ENCODE results near the gene SLC15A4.
A peak's percentile ranks its signal among the peaks of the same experiment; 100 is the strongest.
"Not testable (repeated sequence)": the region's sequence is repeated elsewhere in the genome, so short reads cannot be mapped to it uniquely, and the experiment has no call there.

Gene SLC15A4

DNA sequence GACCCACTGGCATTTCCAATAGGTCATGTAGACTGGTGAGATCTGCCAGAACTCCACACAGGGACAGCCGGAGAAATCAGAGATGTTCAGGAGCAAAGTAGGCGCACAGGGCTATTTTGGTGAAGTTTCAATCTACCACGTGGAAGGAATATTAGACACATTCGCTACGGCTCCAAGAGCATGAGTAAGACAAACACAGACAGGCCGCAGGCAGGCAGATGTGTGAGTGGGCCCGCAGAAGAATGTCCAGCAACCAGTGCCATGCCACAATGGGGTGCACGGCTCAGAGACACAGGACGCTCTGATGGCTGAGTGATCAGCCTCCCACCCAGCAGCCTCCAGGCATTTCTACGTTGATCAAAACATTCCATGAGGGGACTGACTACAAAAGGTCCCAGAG, 10.4 kb downstream of the SLC15A4 start:
- no peak for DNase-seq

DNA sequence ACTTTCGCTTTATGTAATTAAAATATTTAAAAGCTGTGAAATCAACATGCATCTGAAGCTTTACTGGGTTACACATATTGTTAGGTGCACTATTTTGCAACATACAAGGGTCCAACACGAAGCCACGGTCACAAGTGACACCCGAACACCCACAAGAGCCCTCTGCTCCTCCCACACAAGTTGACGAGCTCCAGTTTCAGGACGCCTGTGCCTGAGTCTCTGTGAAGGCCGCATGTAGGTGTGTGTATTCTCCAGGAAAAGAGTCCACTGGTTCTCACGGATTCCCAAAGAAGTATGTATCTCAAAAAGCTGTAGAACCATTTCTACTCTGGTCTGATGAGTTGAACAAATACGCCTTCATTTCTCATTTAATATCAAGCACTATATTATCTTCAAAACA, 12.0 kb downstream of the SLC15A4 start:
- no peak for DNase-seq

DNA sequence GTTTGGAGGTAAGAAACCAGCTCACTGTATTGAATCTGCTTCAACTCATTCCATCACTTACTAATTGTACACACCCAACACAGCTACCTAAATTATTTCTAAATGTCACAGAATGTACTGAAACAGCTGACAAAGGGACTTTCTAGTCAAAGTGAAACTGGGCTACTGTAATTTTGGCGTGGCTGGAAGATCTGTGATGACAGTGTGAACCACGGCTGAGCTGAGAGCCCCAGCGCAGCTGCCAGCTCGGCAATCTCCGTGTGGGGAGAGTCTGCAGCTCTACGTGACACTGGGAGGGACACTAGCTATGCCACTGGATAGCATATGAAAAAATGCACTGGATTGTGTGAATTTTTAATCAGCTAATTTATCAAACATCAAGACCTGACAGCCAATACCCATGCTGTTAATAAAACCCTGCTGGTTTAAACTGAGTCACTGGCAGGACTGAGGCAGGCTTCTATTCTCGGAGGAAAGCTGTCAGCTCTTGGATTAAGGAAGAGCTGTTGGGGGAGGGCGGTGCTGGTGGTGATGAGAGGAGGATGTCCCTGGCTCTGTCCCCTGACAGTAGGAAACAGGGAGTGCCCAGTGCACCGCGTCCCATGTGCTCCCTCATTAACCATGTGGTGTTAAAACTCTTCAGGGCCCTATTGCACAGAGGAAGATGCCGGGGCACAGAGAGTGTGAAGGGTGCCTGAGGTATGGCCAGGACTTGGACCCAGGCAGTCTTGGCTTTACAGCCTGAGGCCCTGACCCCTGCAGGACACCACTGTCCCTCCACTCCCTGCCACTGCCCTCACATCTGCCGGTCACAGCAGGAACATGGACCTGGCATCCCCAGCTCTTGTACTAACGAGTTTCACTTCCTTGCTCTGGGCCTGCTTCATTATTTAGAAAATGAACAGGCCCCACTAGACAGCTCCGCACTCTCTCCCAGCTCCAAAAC, 13.3 kb downstream of the SLC15A4 start:
- DNase-seq: peak; percentile 39

DNA sequence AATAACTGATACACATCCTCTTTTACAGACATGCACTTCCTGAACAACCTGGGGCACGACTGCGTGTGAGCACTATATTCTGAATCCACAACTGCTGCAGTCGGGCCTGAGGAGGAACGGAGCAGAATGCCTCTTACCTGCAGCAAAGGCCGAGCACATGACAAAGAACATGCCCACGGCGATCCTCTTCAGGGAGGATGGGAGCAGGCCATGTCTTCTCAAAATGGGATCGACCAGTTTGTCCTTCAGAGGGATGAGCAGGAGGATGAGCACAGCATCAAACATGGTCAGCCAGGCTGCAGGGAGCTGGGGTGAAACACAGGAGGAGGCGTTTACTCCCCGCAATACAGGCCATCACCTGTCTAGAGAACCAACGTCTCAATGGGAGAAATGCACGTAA, 15.1 kb downstream of the SLC15A4 start:
- DNase-seq: no peak

DNA sequence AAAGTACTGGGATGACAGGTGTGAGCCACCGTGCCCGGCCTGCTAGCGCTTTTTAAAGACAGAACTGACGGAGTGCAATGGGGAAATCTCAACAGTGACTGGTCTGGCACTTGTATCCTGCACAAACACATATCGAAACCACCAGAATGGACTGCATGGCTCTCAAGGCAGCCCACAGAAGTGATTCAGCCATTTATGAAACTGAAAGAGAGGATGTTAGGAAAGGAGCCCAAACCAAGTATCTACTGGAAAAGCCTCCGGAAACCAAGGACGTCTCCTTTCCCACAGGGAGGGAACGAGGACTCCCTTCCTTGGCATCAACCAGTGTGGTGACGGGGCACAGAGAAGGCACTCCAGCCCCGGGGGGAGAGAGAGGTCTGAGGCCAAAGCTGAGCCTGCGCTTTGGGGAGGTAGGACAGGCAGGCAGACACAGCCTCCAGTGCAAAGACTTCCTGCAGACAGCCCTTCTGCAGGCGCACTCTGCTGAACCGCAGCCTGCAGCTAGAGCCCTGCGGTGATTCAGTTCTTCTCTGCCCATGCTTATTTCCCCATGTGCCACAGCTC, 16.5 kb downstream of the SLC15A4 start:
- DNase-seq: no peak

DNA sequence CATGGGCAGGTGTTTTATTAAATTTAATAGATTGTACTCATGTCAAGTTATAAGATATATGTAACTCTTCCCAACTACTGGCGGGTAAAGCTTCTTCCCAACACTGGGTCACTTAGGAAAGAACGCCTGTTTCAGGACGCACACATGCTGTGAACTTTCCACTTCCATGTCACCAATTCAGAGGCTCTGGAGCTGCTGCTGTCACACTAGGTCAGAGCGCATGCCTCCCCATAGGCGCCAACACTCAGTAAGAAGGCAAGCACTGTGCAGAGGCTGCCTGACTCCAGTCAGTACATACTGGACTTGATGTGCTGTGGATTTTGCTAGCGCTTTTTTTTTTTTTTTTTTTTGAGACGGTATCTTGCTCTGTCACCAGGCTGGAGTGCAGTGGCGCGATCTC, 17.2 kb downstream of the SLC15A4 start:
- DNase-seq: no peak

DNA sequence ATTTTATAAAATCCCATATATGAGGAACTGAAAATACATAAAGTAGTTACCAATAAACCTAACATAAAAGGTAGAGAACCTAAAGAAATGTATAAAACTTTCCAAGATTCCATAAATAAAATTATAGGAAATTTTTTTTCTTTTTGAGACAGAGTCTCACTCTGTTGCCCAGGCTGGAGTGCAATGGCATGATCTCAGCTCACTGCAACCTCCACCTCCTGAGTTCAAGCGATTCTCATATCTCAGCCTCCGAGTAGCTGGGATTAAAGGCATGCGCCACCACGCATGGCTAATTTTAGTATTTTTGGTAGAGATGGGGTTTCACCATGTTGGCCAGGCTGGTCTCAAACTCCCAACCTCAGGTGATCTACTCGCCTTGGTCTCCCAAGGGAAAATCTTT, 18.4 kb downstream of the SLC15A4 start:
- not testable (repeated sequence) for DNase-seq

DNA sequence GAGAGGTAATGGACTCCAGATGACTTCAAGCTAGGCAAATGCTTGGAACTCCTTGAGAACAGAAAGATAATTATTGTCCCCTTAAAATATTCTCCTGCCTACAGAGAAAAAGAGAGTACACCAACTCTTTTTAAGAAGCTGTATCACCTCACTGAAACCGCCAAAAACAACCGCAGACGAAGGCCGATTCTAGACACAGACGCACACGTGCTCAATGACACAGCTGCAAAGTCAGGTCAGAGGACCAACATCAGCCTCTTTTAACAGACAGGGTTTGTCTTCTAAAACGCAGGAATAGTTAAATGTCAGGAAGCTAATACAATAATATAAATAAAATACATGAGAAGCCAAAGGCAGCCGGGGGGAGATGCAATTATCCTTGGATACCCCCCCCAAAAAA, 19.0 kb downstream of the SLC15A4 start:
- DNase-seq: no peak

DNA sequence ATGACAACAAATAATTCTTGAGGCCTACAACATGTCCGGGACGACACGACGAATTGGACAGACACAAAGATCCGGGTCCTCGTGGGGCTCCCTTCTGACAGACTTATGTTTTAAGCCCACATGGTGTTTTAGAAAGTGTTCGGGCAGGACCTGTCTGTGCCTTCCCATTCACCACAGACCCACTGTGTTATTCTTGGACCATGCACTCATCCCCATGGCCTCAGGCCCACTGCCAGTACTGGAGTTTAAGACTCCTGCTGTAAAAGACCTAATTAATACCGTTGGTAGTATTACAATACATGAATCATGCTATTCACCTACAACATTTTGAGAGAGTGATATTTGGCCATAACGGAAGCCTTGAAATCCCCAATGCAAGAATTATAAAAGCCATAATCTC, 20.0 kb downstream of the SLC15A4 start:
- no peak for DNase-seq

DNA sequence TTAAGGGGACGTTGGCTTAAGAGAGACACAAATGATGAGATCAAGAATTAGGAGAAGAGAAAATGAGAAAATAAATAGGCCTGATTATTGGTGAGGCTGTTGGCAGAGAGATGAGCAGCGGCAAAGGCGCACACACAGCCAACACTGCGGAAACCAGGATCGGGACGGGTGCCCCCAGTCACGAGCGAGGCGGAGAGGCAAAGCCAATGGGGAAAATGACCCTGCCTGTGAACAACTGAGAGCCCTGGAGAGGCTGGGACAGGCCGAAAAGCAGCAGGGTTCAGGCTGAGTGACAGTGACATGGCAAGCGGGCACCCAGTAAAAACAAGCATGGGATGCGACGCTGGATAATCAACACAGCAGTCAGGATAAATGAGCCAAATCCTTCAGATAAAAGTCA, 21.0 kb downstream of the SLC15A4 start:
- DNase-seq: no peak

DNA sequence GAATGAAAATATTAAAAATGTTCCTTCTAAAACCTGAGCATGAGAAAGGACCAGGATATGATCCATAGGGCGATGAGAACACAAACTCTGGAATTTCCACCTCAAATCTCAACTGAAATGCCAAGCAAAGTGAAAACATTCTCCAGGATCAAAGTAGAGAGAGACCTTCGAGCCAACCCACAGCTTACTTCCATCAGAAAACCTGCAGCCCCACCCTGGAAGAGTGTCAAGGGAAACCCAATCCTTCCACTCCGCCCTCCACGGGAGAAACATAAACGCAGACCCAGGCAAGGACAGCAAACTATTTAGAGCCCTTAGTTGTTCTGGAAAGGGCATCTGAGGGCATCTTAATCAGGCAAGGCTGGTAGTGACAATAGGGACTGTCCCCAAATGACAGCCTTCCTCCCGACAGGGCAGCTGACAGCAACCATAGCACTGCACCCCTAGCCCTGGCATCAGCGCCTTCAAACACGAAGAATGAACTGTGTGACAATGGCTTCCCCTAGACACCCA, 21.8 kb downstream of the SLC15A4 start:
- no peak for DNase-seq

DNA sequence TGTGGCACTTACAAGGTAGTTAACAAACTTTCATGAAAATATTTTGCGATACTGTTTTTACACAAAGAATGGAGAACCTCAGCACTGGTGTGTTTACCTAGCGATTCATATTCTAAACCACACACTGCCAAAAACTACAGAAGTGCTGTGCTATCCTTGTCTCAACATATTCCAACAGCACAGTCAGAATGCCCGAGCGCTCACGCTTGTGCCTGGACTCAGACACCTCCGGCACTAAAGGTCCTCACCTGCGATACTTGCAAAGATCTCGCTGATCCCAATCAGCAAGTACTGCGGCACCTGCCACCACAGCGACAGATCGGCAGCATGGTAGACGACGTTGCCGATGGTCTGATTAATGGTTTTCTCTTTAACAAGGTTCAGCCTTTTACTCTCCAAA, 23.2 kb downstream of the SLC15A4 start:
- no peak for DNase-seq

DNA sequence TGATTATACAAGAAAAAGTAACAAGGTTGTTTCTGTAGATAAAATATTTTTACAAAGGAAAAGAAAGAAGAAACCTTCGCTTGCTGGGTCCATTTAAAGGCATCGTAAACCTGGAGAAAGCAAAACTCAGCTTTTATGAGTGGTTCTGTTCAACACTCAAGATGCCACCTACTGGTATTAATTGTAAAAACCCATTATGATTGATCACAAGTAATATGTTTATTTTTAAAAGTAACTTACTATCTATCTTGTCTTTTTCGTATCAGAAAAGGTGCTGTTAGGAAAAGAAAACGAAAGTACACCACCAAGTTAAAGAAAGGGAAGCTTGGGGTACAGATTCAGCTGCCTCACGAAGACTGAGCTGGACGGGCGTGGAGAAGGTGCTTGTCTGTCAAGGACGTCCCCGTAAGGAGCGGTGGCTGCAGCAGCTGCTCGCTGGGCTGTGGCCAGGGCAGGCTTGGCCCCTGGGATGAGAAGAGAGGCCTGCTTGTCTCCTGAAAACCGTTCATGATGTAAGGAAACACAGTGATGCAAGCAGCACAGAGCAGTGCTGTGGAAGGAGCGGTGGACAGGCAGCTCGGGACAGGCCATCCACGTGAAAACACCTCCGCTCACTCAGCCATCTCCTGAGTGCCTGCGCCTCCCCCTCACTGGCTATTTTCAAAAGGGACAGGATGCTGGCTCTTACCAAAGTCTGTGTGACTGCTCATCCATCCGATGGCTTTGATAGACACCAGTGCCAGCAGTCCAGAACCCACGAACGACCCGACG, 25.0 kb downstream of the SLC15A4 start:
- no peak for DNase-seq

DNA sequence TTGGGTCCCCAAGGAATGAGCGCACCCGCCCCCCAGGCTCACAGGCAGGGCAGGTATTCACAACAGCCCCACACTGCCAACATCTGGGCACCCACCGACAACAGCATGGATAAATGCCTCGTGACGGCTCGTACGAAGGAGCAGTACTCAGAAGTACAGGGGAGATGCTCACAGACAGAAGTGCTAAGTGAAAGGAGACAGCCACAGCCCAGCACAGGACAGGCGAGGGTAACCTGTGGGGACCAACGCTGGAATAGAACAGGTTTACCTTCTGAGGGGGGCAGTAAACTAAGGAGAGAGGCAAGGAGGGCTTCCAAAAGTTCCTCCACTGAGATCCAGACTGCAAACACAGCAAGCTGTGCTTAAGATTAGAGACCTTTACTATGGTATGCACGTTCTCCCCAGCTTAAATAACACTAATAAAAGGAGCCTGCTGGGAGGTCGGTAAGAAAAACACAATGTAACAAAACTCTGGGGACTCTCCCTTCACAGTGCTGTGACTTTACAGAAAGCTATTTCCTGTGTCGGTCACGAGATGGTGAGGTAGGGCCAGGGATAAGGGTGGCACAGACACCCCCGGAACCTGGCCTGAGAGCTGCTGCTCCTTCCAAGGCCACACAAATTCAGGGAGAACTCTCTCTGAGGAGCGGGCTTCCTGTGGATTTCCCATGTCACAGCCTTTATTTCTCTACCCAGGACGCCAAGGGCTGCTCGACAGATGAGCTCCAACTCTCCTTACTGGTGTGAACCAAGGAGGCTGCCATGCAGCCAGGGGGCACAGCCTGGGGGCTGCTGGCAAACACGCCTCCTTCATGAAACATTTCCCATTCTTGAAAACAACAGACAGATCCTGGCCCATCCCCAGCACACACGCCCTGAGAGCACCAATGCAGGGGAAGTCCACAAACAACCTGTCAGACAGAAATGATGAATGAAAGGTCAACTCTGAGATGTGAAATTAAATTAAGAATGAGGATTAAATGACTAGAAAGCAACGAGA, 26.3 kb downstream of the SLC15A4 start:
- no peak for DNase-seq

DNA sequence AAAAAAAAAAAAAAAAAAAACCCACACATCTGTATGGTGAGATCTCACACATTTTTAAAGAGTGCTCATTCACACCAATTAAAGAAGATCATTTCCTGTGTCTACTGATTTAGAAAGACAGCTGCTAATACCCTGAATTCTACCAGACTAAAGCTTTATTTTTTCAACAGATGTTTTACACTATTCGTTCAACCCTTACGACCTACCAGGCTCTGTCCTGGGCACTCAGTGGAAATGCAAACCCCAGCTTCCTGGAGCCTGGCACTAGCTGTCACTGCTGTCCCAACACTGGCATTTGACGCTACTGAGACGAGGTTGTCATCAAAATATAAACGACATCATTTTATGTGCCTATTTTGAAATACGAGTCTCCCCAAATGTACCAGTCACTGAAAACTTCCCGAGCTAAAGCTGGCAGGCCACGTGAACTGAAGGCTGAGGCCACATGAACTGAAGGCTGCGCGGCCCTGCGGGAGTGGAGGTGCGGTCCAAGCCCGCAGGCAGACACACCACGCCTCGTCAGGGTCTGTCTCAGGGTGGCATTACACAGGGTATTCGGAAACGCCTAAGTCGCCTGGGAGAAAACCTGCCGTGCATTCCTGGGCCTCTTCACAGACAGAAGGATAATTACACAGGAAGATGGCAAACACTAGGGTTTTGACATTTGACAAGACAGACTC, 27.2 kb downstream of the SLC15A4 start:
- DNase-seq: no peak

DNA sequence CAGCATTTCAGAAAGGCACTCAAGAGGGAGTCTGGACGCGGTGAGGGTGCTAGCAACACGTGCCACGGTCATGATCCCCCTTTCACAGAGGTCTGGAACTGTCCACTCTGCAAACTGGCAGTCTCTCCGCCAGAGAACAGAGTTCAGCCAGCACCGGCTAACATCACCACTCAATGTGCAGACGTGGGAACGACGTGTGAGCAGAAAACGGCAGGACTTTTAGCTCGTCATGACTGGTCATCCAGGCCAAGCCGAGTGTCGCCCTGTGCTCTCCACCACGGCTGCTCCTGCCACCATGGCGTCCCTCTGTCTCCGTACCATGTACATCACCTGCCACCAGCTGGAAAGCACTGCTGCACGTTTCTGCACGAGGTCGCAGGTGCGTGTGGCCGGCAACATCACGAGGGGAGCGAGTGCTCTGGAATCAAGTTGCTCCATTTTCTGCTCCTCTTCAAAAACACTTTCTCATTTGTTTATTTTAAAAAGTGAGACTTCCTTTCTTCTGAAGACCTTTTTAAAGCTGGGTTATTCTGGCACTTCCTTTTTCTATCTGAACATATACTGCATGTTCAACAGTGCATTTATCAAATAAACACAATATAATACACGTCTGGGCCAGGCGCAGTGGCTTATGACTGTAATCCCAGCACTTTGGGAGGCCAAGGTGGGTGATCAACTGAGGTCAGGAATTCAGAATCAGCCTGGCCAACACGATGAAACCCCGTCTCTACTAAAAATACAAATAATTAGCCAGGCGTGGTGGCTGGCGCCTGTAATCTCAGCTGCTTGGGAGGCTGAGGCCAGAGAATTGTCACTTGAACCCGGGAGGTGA, 28.0 kb downstream of the SLC15A4 start:
- DNase-seq: no peak

DNA sequence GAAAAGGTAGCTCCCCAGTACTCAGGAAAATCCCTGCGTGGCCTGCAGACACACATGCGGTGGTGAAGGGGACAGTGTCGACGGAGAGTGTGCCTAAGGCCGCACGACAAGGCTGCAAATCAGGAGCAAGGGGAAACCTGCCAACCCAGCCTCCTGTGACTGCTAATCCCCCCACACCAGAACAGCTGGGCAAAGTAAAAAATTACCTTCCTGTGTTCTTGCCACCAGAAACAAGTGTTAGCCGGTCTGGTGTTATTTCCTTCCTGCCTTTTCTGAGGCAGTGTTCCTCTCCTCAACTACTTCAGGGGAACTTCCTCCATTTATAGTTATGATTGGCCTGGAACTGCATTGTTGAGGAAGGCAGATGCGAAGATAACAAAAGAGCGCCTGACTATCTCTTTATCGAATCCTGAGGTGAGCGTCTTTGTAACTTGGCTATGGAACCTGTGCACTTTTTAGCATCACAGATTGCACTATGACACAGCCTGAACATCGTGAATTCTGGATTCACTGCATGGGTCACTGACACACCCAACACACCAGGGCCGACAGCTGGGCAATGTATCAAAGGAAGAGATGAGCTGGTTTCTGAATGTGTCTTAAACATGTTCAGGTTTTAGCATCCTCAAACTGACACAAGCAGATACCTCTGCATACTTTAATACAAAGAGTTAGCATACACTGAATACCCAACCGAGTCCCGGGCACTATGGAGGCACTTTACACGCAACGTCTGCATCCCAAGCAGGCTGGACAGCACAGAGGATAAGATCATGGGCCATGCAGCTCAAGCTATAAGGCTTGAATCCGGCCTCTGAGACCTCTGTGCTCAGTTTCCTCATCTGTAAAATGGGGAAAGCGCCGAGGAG, 28.9 kb downstream of the SLC15A4 start:
- no peak for DNase-seq

DNA sequence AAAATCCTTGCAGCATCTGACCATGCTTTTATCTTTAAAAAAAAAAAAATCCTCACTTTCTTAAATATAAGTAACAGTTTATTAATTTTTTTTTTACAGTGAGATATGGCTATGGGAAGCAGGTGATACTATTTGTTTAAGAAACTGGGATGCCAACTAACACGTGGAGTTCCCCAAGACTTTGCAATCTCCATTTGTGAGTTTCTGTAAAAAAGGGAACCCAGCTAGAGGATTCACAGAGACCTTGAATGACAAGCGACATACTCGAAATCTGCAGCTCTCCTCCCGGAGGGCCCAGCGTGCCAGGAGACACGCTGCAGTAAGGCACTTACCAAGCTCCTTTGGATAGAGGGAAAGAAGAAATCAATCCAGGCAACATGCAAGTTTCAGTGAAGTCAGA, 30.1 kb downstream of the SLC15A4 start:
- DNase-seq: no peak

DNA sequence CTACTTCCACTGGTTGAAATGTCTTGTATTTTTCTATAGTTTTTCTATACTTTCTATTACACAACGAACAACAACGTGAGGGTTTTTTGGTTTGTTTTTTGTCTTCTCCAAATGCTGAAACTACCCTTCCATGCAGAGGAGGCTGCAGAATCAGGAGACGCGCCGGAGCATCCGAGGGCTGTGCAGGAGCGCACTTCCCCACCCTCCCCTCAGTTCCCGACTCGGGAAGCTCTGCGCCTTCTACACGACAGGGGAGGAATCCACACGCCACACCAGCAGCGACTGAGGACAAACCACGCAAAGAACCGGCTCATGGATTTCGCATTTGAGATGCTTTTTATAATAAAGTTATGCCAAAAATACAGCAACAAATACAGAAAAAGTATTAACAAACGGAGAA, 30.9 kb downstream of the SLC15A4 start:
- DNase-seq: no peak

DNA sequence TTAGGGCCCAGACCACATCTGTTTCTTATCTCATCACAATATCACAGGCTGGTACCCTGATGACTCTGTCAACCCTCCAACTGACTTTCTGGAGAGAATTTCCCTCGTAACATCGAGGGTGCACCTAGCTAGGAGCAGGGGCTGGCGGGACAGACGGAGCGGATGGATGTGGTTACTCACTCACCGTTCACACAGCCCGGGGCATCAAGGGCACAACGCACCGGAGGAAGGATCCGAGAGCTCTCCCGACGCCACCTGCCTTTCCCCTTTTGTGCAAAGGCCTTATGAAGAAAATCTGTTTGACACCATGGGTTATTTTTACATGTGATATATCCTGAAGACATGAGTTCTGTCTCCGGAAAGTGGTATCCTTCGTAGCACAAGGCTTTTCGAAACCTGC, 31.4 kb downstream of the SLC15A4 start:
- DNase-seq: no peak

Measured in activated CD4-positive, CD25-positive, alpha-beta regulatory T cell treated with anti-CD3 and anti-CD28 coated beads, Interleukin-2, amount 50 U/mL, for 72 hours (primary cell).